ENCODE data around the gene SYCP1.
"Not testable (repeated sequence)": the region's sequence is repeated elsewhere in the genome, so short reads cannot be mapped to it uniquely, and the experiment has no call there.

Gene SYCP1

GRCh38 chr1:114853584-114853983 lies 1.1 kb upstream of the SYCP1 start:
- H3K9ac ChIP-seq (ENCODE audit: low read length), result no peak overlapping the region
- H3K9me3 ChIP-seq (ENCODE audit: control insufficient read depth, insufficient read depth, low read depth, low read length), result no peaks in the 10 kb centered on the region
- H3K36me3 ChIP-seq (ENCODE audit: control insufficient read depth, insufficient read depth, low read length), result no peaks in the 10 kb centered on the region
- H3K27me3 ChIP-seq (ENCODE audit: control insufficient read depth, insufficient read depth, low read length), result peaks cover 17% of the 10 kb centered on the region; the same call in 1 of the 2 replicates
- no peaks in the 10 kb centered on the region for H3K4me1 ChIP-seq (ENCODE audit: control insufficient read depth, insufficient read depth, low read length)
- H3K27ac ChIP-seq (ENCODE audit: low read depth, low read length), result no peak overlapping the region
- no peak overlapping the region for H3K4me3 ChIP-seq (ENCODE audit: low read depth, low read length)

DNA sequence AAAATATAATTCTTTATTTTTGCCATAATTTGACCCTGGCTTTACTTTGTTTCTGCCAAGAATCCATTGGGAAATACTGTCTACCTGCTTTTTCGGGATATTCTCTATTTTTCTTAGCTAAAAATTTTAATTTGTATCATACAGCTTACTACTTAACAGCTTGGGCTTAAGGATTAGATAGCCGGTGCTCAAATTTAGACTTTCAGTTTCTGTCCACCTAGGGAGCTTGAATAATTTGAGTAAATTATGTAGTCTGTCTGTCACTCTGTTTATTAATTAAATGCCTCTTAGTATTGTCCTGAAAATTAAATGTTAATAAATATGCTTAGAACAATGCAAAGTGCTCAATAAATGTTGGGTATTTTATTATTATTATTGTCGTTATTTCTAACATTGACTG lies 6.7 kb downstream of the SYCP1 start:
- Histone ChIP-seq H3K27ac (ENCODE audit: low read depth, low read length) (no peak overlapping the region), H3K9ac (ENCODE audit: low read length) (no peak overlapping the region), H3K9me3 (ENCODE audit: control insufficient read depth, insufficient read depth, low read depth, low read length) (no peaks in the 10 kb centered on the region), H3K36me3 (ENCODE audit: control insufficient read depth, insufficient read depth, low read length) (no peaks in the 10 kb centered on the region), H3K27me3 (ENCODE audit: control insufficient read depth, insufficient read depth, low read length) (no peaks in the 10 kb centered on the region), H3K4me3 (ENCODE audit: low read depth, low read length) (no peak overlapping the region), H3K4me1 (ENCODE audit: control insufficient read depth, insufficient read depth, low read length) (no peaks in the 10 kb centered on the region)

DNA sequence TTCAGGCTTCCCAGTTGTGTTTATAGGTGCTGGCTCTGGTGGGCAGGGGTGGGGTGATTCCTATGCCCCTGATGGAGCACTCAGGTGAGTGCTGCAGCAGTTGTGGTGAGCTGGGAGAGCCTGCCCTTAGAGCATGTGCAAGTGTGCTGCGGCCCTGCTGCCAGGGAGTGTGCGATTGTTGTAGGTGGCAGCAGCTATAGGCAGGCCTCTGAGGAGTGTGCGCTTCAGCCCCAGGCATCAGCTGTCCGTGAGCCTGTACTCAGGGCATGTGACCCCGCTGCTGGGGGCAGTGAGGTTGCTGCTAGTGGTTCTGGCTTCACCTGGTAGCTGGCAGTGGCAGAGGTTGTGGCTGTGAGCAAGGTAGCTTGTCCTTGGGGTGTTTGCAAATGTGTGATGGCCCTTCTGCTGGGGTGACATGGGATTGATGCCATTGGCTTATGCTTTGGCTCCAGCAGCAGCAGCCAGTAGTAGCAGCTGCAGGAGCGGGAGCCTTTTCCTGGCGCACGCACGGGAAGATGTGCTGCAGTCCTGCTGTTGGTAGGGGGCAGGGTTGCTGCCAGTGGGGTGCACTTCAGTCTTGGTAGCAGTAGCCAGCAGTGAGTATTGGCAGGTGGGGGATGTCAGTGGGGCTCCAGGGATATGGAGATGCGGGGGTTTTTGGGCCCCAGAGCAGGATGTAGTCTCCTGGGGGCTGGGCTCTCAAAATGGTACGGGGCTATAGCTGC lies 37.7 kb downstream of the SYCP1 start:
- Histone ChIP-seq H3K9ac (ENCODE audit: low read length) (no peak overlapping the region), H3K9me3 (ENCODE audit: control insufficient read depth, insufficient read depth, low read depth, low read length) (no peaks in the 10 kb centered on the region), H3K4me3 (ENCODE audit: low read depth, low read length) (no peak overlapping the region), H3K27me3 (ENCODE audit: control insufficient read depth, insufficient read depth, low read length) (no peaks in the 10 kb centered on the region; the same call in 1 of the 2 replicates), H3K4me1 (ENCODE audit: control insufficient read depth, insufficient read depth, low read length) (peaks cover 18% of the 10 kb centered on the region; the same call in 1 of the 2 replicates), H3K27ac (ENCODE audit: low read depth, low read length) (no peak overlapping the region), H3K36me3 (ENCODE audit: control insufficient read depth, insufficient read depth, low read length) (no peaks in the 10 kb centered on the region)

DNA sequence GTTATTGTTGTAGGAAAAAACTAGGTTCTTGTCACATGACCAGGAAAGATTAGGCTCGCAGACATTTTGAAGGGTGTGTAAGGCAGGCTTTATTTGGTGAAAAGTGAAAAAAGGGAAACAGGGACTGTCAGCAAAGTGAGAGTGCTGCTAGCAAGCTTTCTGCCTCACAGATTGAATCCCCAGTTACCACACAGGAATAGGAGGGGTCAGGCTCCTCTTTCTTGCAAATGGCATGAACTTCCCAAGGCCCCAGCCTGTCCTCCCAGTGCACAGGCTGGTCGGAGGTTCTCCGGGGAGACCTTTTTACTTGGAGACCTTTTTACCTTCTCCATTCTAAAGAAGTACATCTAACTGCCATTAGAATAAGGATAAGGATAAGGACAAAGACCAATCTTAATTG lies 42.1 kb downstream of the SYCP1 start:
- Histone ChIP-seq H3K9me3 (ENCODE audit: control insufficient read depth, insufficient read depth, low read depth, low read length) (0 out of 2 replicates have a peak, but pooled peaks cover 4% of the 10 kb centered on the region), H3K27ac (ENCODE audit: low read depth, low read length) (no peak overlapping the region), H3K4me3 (ENCODE audit: low read depth, low read length) (no peak overlapping the region), H3K4me1 (ENCODE audit: control insufficient read depth, insufficient read depth, low read length) (peaks cover 30% of the 10 kb centered on the region; the same call in 1 of the 2 replicates), H3K27me3 (ENCODE audit: control insufficient read depth, insufficient read depth, low read length) (no peaks in the 10 kb centered on the region), H3K9ac (ENCODE audit: low read length) (no peak overlapping the region), H3K36me3 (ENCODE audit: control insufficient read depth, insufficient read depth, low read length) (no peaks in the 10 kb centered on the region)

DNA sequence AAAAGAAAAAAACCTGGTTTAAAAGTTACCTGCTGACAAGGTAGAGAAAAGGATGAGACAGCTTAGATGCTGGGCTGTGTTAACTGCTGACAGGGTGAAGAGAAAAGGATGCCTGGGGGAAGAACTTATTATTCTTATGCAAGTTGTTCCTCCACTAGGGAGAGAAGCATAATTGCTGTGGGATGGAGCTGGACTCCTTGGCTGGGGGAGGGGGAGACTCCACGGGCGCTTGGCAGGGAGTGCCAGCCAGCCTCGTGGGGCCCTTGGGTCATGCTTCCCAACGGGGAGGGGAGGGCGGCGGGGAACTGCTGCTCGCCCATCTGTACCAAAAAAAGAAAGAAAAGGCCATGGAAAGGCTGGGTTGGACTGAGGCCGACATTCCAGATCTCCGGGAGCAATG lies 47.2 kb downstream of the SYCP1 start:
- Histone ChIP-seq H3K9ac (ENCODE audit: low read length) (no peak overlapping the region), H3K9me3 (ENCODE audit: control insufficient read depth, insufficient read depth, low read depth, low read length) (0 out of 2 replicates have a peak, but pooled peaks cover 7% of the 10 kb centered on the region), H3K4me3 (ENCODE audit: low read depth, low read length) (peak overlapping the region; percentile 50), H3K27me3 (ENCODE audit: control insufficient read depth, insufficient read depth, low read length) (no peaks in the 10 kb centered on the region), H3K27ac (ENCODE audit: low read depth, low read length) (no peak overlapping the region), H3K36me3 (ENCODE audit: control insufficient read depth, insufficient read depth, low read length) (no peaks in the 10 kb centered on the region), H3K4me1 (ENCODE audit: control insufficient read depth, insufficient read depth, low read length) (peaks cover 21% of the 10 kb centered on the region; the same call in 1 of the 2 replicates)

DNA sequence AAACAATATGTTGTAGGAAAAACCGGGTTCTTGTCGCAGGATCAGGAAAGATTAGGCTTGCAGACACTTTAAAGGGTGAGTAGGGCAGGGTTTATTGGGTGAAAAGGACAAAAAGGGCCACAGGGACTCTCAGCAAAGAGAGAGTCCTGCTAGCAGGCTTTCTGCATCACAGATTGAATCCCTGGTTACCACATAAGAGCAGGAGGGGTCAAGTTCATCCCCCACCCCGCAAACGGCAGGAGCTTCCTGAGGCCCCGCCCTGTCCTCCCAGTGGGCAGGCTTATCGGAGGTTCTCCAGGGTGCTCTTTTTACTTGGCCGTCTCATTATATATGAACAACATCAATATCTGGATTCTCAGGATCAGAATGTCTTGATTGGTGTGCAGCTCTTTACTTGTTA lies 47.7 kb downstream of the SYCP1 start:
- Histone ChIP-seq H3K4me3 (ENCODE audit: low read depth, low read length) (peak overlapping the region; percentile 50), H3K9ac (ENCODE audit: low read length) (no peak overlapping the region)

DNA sequence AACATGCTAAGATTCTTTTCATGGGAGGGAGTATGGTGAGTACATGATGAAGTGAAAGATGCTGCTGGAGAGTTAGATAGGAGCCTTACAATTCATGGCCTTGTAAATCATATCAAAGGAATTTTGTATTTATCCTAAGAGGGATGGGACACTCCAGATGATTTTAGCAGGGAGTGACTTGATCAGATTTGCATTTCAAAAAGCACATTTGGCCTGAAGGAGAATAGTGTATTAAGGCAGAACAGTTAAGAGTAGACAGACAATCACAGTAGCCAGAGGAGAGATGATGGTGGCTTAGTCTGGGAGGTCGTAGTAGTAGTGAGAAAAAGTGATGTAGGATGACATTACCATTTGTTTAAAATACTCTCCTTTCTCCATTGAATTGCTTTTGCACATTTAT lies 48.8 kb downstream of the SYCP1 start:
- 0 out of 2 replicates have a peak, but pooled peaks cover 3% of the 10 kb centered on the region for H3K9me3 ChIP-seq (ENCODE audit: control insufficient read depth, insufficient read depth, low read depth, low read length)
- no peak overlapping the region for H3K27ac ChIP-seq (ENCODE audit: low read depth, low read length)
- H3K9ac ChIP-seq (ENCODE audit: low read length), result no peak overlapping the region
- H3K4me3 ChIP-seq (ENCODE audit: low read depth, low read length), result no peak overlapping the region
- H3K27me3 ChIP-seq (ENCODE audit: control insufficient read depth, insufficient read depth, low read length), result no peaks in the 10 kb centered on the region
- peaks cover 14% of the 10 kb centered on the region; the same call in 1 of the 2 replicates for H3K4me1 ChIP-seq (ENCODE audit: control insufficient read depth, insufficient read depth, low read length)
- H3K36me3 ChIP-seq (ENCODE audit: control insufficient read depth, insufficient read depth, low read length), result no peaks in the 10 kb centered on the region

More for the DNA sequence above, 47.7 kb downstream of the SYCP1 start:
- H3K27ac ChIP-seq (ENCODE audit: low read depth, low read length), result no peak overlapping the region
- H3K9me3 ChIP-seq (ENCODE audit: control insufficient read depth, insufficient read depth, low read depth, low read length), result 0 out of 2 replicates have a peak, but pooled peaks cover 7% of the 10 kb centered on the region
- H3K36me3 ChIP-seq (ENCODE audit: control insufficient read depth, insufficient read depth, low read length), result no peaks in the 10 kb centered on the region
- H3K27me3 ChIP-seq (ENCODE audit: control insufficient read depth, insufficient read depth, low read length), result no peaks in the 10 kb centered on the region
- peaks cover 16% of the 10 kb centered on the region; the same call in 1 of the 2 replicates for H3K4me1 ChIP-seq (ENCODE audit: control insufficient read depth, insufficient read depth, low read length)

GRCh38 chr1:114915720-114916119 lies 61.1 kb downstream of the SYCP1 start:
- H3K9me3 ChIP-seq (ENCODE audit: control insufficient read depth, insufficient read depth, low read depth, low read length); H3K36me3 ChIP-seq (ENCODE audit: control insufficient read depth, insufficient read depth, low read length); H3K4me1 ChIP-seq (ENCODE audit: control insufficient read depth, insufficient read depth, low read length); H3K27me3 ChIP-seq (ENCODE audit: control insufficient read depth, insufficient read depth, low read length); H3K9ac ChIP-seq (ENCODE audit: low read length); H3K27ac ChIP-seq (ENCODE audit: low read depth, low read length); H3K4me3 ChIP-seq (ENCODE audit: low read depth, low read length): not testable (repeated sequence)

DNA sequence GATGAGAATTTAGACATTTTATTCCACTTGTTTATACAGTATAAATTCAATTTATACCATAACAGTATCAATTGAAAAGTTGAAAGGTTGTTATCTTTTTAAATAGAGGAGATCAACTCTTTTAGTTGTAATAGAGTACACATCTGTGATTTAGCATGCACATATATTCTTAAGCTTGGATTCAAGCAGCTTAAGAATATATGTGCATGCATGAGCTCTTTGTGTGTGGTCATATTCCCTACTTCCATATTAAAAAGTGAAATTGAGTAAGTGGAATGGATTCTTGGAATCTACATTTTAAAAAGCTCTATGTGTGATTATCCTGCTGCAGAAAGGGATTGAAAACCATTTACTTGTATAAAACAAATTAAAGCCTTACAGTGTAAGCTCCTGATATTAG lies 71.9 kb downstream of the SYCP1 start:
- 0 out of 2 replicates have a peak, but pooled peaks cover 2% of the 10 kb centered on the region for H3K9me3 ChIP-seq (ENCODE audit: control insufficient read depth, insufficient read depth, low read depth, low read length)
- no peak overlapping the region for H3K27ac ChIP-seq (ENCODE audit: low read depth, low read length)
- no peaks in the 10 kb centered on the region for H3K4me1 ChIP-seq (ENCODE audit: control insufficient read depth, insufficient read depth, low read length)
- H3K27me3 ChIP-seq (ENCODE audit: control insufficient read depth, insufficient read depth, low read length), result no peaks in the 10 kb centered on the region
- no peaks in the 10 kb centered on the region for H3K36me3 ChIP-seq (ENCODE audit: control insufficient read depth, insufficient read depth, low read length)
- no peak overlapping the region for H3K9ac ChIP-seq (ENCODE audit: low read length)
- H3K4me3 ChIP-seq (ENCODE audit: low read depth, low read length), result no peak overlapping the region

GRCh38 chr1:114927401-114927800 lies 72.7 kb downstream of the SYCP1 start:
- no peaks in the 10 kb centered on the region for H3K27me3 ChIP-seq (ENCODE audit: control insufficient read depth, insufficient read depth, low read length)
- no peak overlapping the region for H3K27ac ChIP-seq (ENCODE audit: low read depth, low read length)
- no peak overlapping the region for H3K4me3 ChIP-seq (ENCODE audit: low read depth, low read length)
- H3K4me1 ChIP-seq (ENCODE audit: control insufficient read depth, insufficient read depth, low read length), result no peaks in the 10 kb centered on the region
- peaks cover 5% of the 10 kb centered on the region for H3K9me3 ChIP-seq (ENCODE audit: control insufficient read depth, insufficient read depth, low read depth, low read length)
- H3K36me3 ChIP-seq (ENCODE audit: control insufficient read depth, insufficient read depth, low read length), result no peaks in the 10 kb centered on the region
- no peak overlapping the region for H3K9ac ChIP-seq (ENCODE audit: low read length)

DNA sequence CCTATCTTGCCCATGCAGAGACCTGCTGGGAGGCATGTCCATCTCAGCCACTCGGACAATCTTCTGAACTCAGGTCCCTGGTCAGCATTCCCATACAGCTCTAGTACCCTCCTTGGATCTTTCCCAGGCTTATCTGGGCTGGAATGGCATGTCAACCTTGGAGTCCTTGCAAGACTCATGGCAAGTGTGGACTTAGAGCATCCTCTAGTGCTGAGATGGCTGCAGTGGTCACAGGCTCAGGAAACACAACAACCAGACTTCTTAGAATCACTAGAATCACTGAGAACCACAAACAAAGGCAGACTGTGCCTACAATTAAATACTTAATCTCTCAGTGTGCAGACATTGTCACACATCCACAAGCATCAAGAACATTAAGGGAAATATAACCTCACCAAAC lies 101.9 kb downstream of the SYCP1 start:
- Histone ChIP-seq H3K4me1 (ENCODE audit: control insufficient read depth, insufficient read depth, low read length) (no peaks in the 10 kb centered on the region), H3K36me3 (ENCODE audit: control insufficient read depth, insufficient read depth, low read length) (no peaks in the 10 kb centered on the region), H3K27ac (ENCODE audit: low read depth, low read length) (no peak overlapping the region), H3K4me3 (ENCODE audit: low read depth, low read length) (no peak overlapping the region), H3K27me3 (ENCODE audit: control insufficient read depth, insufficient read depth, low read length) (no peaks in the 10 kb centered on the region), H3K9ac (ENCODE audit: low read length) (no peak overlapping the region), H3K9me3 (ENCODE audit: control insufficient read depth, insufficient read depth, low read depth, low read length) (no peaks in the 10 kb centered on the region)

All from HUES6 (cell line).